ENCODE results near the gene TAX1BP3. TPM values are rescaled to one million over a fixed set of nuclear protein-coding genes. Genes with fewer than 3 reads are reported as not detected.

Gene TAX1BP3
- total and polyA plus RNA-seq, 2 of the 13 experiments (the other 11 are each of a cell fraction or from before 2014, with no cell fraction given), result 16.7 to 45.1 TPM

DNA sequence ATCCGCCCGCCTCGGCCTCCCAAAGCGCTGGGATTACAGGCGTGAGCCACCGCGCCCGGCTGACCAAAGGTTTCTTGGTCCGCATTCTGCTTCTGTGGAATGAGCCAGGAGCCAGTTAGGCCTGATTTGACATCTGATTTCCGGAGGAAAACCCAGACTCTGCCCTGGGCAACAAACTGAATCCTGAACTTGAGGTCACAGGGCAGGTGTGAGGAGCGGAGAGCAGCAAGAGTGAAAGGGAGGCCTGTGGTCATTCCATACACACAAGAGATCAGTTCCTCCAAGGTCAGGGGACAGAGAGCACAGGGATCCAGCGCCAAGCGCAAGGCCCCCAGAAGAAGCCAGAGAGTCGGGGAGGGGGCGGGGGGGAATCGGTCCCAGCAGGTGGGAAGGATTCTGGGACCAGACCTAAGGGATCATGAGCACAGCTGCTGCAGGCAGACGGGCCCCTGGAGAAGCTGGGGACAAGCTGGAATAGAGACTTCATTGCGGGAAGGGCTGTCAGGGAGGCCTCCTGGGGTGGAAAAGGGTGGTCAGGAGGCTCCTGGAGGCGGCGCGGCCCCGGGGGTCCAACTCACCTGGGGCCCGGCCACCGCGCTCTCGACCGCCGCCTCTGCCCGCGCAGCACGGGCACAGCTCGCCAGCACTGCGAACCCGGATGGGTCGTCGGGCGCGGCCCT, 32.8 kb downstream of the TAX1BP3 start (continued):
- TF ChIP-seq, protein P1, sequence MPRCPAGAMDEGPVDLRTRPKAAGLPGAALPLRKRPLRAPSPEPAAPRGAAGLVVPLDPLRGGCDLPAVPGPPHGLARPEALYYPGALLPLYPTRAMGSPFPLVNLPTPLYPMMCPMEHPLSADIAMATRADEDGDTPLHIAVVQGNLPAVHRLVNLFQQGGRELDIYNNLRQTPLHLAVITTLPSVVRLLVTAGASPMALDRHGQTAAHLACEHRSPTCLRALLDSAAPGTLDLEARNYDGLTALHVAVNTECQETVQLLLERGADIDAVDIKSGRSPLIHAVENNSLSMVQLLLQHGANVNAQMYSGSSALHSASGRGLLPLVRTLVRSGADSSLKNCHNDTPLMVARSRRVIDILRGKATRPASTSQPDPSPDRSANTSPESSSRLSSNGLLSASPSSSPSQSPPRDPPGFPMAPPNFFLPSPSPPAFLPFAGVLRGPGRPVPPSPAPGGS (CRISPR knock-in tag; IDR thresholded peaks at IDR 0.05), result peak; percentile 59; the same call in 1 of the 2 replicates
- TF ChIP-seq ZNF235 (CRISPR knock-in tag; IDR thresholded peaks at IDR 0.05; ENCODE audit: borderline replicate concordance), result no peak
- no peak; the same call in 1 of the 2 replicates for TF ChIP-seq ZNF772 (CRISPR knock-in tag; IDR thresholded peaks at IDR 0.05)
- TF ChIP-seq MBNL3 (CRISPR knock-in tag; conservative IDR thresholded peaks at IDR 0.05), result no peak
- TF ChIP-seq ZKSCAN8 (CRISPR knock-in tag; IDR thresholded peaks at IDR 0.05; ENCODE audit: borderline replicate concordance), result no peak
- TF ChIP-seq NFYC (CRISPR knock-in tag; IDR thresholded peaks at IDR 0.05), result no peak
- TF ChIP-seq REPIN1 (CRISPR knock-in tag; IDR thresholded peaks at IDR 0.05; ENCODE audit: borderline replicate concordance, low read depth), result 0 out of 2 replicates have a peak, but pooled peaks have one; percentile 2
- TF ChIP-seq GTF2F1 (IDR thresholded peaks at IDR 0.05; ENCODE audit: low read length), result no peak
- TF ChIP-seq PLRG1 (conservative IDR thresholded peaks at IDR 0.05), result no peak
- TF ChIP-seq IKZF1 (IDR thresholded peaks at IDR 0.05), result no peak
- TF ChIP-seq, protein P2, sequence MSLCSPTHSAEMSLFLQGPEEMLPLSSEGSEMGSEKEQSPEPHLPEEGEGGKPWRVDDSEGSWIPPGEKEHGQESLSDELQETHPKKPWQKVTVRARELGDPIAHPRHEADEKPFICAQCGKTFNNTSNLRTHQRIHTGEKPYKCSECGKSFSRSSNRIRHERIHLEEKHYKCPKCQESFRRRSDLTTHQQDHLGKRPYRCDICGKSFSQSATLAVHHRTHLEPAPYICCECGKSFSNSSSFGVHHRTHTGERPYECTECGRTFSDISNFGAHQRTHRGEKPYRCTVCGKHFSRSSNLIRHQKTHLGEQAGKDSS (CRISPR knock-in tag; IDR thresholded peaks at IDR 0.05; ENCODE audit: borderline replicate concordance, low read depth), result no peak
- no peak for TF ChIP-seq ZSCAN22 (CRISPR knock-in tag; IDR thresholded peaks at IDR 0.05)
- TF ChIP-seq SRY (CRISPR knock-in tag; IDR thresholded peaks at IDR 0.05), result peak; percentile 65
- no peak for TF ChIP-seq ZSCAN30 (CRISPR knock-in tag; IDR thresholded peaks at IDR 0.05)
- TF ChIP-seq MIXL1 (CRISPR knock-in tag; IDR thresholded peaks at IDR 0.05), result no peak
- TF ChIP-seq NR2C2 (CRISPR knock-in tag; IDR thresholded peaks at IDR 0.05; ENCODE audit: borderline replicate concordance), result no peak
- TF ChIP-seq SP5 (CRISPR knock-in tag; IDR thresholded peaks at IDR 0.05; ENCODE audit: borderline replicate concordance, low read depth), result no peak
- no peak for TF ChIP-seq ATF7 (IDR thresholded peaks at IDR 0.05)
- no peak; the same call in 1 of the 2 replicates for TF ChIP-seq ATF7 (CRISPR knock-in tag; IDR thresholded peaks at IDR 0.05)
- TF ChIP-seq RXRA (CRISPR knock-in tag; IDR thresholded peaks at IDR 0.05), result no peak
- no peak for TF ChIP-seq ZSCAN29 (CRISPR knock-in tag; conservative IDR thresholded peaks at IDR 0.05)
- no peak for TF ChIP-seq ZNF816 (CRISPR knock-in tag; IDR thresholded peaks at IDR 0.05; ENCODE audit: borderline replicate concordance)
- TF ChIP-seq ARNTL (CRISPR knock-in tag; IDR thresholded peaks at IDR 0.05), result 0 out of 2 replicates have a peak, but pooled peaks have one; percentile 22
- peak; percentile 5; the same call in 1 of the 2 replicates for TF ChIP-seq HDAC2 (CRISPR knock-in tag; IDR thresholded peaks at IDR 0.05)
- no peak for TF ChIP-seq ZNF660 (CRISPR knock-in tag; IDR thresholded peaks at IDR 0.05; ENCODE audit: borderline replicate concordance, low read depth)
- no peak for TF ChIP-seq TBX3 (IDR thresholded peaks at IDR 0.05; ENCODE audit: borderline replicate concordance)
- TF ChIP-seq SKI (IDR thresholded peaks at IDR 0.05; ENCODE audit: partially characterized antibody), result peak; percentile 71
- TF ChIP-seq NFKB2 (CRISPR knock-in tag; IDR thresholded peaks at IDR 0.05; ENCODE audit: borderline replicate concordance), result no peak
- no peak for TF ChIP-seq ZNF619 (CRISPR knock-in tag; IDR thresholded peaks at IDR 0.05)
- peak; percentile 10; the same call in 1 of the 2 replicates for TF ChIP-seq SMAD3 (CRISPR knock-in tag; IDR thresholded peaks at IDR 0.05)
- no peak for TF ChIP-seq NFE2 (CRISPR knock-in tag; IDR thresholded peaks at IDR 0.05)
